Cardiac muscle cell (in vitro differentiated cells and primary cell): Measurements from ENCODE around the gene MAPK8IP3. TPM values are rescaled to one million over a fixed set of nuclear protein-coding genes. Genes with fewer than 3 reads are reported as not detected.

Experiments used
- DNase-seq, 2 donors: peaks; one replicate each; pipeline versions ENCODE4 v3.0.0 to v3.0.0-alpha.2; 2010 to 2017; ENCODE audit warnings: low read depth in 1 of 2, low spot score in 1 of 2
- H3K27ac ChIP-seq: fragments of 200-600 bp; sonication (generic); 2 replicates; pipeline ENCODE4 v1.5.1; 2016
- H3K27me3 ChIP-seq: fragments of 200-600 bp; sonication (generic); 2 replicates; pipeline ENCODE4 v1.6.0; 2016; ENCODE audit warnings: control low read depth
- H3K36me3 ChIP-seq: fragments of 200-600 bp; sonication (generic); 2 replicates; pipeline ENCODE4 v1.5.1; 2016; ENCODE audit warnings: control low read depth
- H3K4me1 ChIP-seq: fragments of 200-600 bp; sonication (generic); 2 replicates; pipeline ENCODE4 v1.8.1; 2017; ENCODE audit warnings: low read depth, mild to moderate bottlenecking, mixed run types
- H3K4me3 ChIP-seq: fragments of 200-600 bp; sonication (generic); 2 replicates; pipeline ENCODE4 v1.5.1; 2016; ENCODE audit warnings: mild to moderate bottlenecking
- H3K9me3 ChIP-seq: fragments of 200-600 bp; sonication (generic); 2 replicates; pipeline ENCODE4 v1.5.1; 2017; ENCODE audit warnings: low read depth, mild to moderate bottlenecking, control low read depth
- polyA plus RNA-seq: library from polyadenylated mRNA; unstranded; fragments of >200 nt; fragmentation: Nextera tagmentation; extraction: Ambion mirVana; gene quantifications from 2 replicates; pipeline ENCODE4 v1.2.1, GENCODE V29; 2016
- total RNA-seq: library from RNA; depleted of rRNA; stranded (reverse); fragments of >200 nt; gene quantifications from 2 replicates; pipeline ENCODE4 v1.2.3, GENCODE V29; 2016
- TF ChIP-seq, protein P1 (sequence below): IDR thresholded peaks from 2 replicates; pipeline ENCODE4 v1.5.1; 2012; ENCODE audit warnings: low read depth, mild to moderate bottlenecking, low read length

The MAPK8IP3 gene
- total and polyA plus RNA-seq, 2 experiments from 2014 or later, result 75.2 to 127 TPM

DNA sequence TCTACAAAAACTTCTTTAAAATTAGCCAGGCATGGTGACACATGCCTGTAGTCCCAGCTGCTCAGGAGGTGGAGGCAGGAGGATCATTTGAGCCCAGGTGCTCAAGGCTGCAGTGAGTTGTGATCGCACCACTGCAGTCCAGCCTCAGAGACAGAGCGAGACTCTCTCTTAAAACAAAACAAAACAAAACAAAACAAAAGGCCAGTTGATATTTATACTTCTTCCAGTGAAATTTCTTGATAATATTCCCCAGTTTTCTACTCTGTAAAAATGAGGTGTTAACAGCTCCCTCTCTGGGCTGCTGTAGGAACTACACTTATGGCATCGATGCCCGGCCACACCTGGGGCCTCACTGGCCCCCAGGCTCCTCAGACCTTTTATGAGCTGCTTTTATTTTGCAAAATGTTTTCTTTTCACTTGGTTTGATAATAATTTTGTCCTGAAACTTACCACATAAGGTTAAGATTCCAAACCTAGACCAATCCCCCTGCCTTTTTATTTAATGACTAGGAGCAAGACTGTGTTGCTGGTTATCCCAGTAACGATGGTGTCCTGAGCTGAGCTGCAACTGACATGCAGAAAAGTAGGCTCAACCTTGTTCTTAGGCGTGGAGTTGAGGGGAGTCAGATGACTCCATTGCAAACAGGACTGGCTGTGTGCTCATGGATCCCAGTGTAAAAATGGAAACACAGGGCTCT, 17.6 kb downstream of the MAPK8IP3 start:
- H3K27ac ChIP-seq, result peak overlapping the region; percentile 41
- DNase-seq, result peak; percentile 47 to 51
- no peaks in the 10 kb centered on the region for H3K27me3 ChIP-seq
- H3K4me3 ChIP-seq, result no peak overlapping the region
- TF ChIP-seq, protein P1, sequence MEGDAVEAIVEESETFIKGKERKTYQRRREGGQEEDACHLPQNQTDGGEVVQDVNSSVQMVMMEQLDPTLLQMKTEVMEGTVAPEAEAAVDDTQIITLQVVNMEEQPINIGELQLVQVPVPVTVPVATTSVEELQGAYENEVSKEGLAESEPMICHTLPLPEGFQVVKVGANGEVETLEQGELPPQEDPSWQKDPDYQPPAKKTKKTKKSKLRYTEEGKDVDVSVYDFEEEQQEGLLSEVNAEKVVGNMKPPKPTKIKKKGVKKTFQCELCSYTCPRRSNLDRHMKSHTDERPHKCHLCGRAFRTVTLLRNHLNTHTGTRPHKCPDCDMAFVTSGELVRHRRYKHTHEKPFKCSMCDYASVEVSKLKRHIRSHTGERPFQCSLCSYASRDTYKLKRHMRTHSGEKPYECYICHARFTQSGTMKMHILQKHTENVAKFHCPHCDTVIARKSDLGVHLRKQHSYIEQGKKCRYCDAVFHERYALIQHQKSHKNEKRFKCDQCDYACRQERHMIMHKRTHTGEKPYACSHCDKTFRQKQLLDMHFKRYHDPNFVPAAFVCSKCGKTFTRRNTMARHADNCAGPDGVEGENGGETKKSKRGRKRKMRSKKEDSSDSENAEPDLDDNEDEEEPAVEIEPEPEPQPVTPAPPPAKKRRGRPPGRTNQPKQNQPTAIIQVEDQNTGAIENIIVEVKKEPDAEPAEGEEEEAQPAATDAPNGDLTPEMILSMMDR, result peak; percentile 81
- peaks cover 6% of the 10 kb centered on the region for H3K36me3 ChIP-seq
- no peaks in the 10 kb centered on the region for H3K9me3 ChIP-seq
- H3K4me1 ChIP-seq, result no peaks in the 10 kb centered on the region

DNA sequence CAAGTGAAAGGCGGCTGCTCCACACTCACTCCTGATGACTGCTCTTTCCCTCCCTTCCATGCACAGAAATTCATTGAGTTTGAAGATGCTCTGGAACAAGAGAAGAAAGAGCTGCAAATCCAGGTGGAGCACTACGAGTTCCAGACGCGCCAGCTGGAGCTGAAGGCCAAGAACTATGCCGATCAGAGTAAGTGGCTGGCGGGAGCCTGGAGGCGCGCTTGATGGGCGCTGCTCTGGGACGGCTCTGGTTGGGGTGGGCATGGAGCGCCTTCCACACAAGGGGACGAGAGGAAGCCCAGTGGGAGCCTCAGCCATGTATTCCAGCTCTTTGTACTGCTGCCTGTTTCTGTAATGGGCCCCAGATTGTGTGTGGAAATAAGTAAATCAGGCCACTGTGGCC, 18.5 kb downstream of the MAPK8IP3 start:
- Histone ChIP-seq H3K9me3 (no peaks in the 10 kb centered on the region), H3K27ac (no peak overlapping the region), H3K4me1 (no peaks in the 10 kb centered on the region), H3K27me3 (no peaks in the 10 kb centered on the region), H3K4me3 (no peak overlapping the region), H3K36me3 (peaks cover 10% of the 10 kb centered on the region)
- DNase-seq, result no peak
- TF ChIP-seq, protein P1, result no peak

- no peak for DNase-seq
- TF ChIP-seq, protein P1, result no peak
- Histone ChIP-seq H3K27me3 (no peaks in the 10 kb centered on the region), H3K27ac (no peak overlapping the region), H3K9me3 (no peaks in the 10 kb centered on the region), H3K4me1 (no peaks in the 10 kb centered on the region), H3K4me3 (no peak overlapping the region), H3K36me3 (peaks cover 10% of the 10 kb centered on the region)
Observed at GRCh38 chr16:1726661-1727502, 20.9 kb downstream of the MAPK8IP3 start.

GRCh38 chr16:1727651-1728624, 21.9 kb downstream of the MAPK8IP3 start:
- Histone ChIP-seq H3K4me1 (no peaks in the 10 kb centered on the region), H3K27me3 (no peaks in the 10 kb centered on the region), H3K4me3 (no peak overlapping the region), H3K9me3 (no peaks in the 10 kb centered on the region), H3K36me3 (peaks cover 10% of the 10 kb centered on the region), H3K27ac (no peak overlapping the region)
- no peak for DNase-seq
- TF ChIP-seq, protein P1, result no peak

- TF ChIP-seq, protein P1, result no peak
- no peak for DNase-seq
- no peak overlapping the region for H3K4me3 ChIP-seq
- H3K9me3 ChIP-seq, result no peaks in the 10 kb centered on the region
- no peaks in the 10 kb centered on the region for H3K4me1 ChIP-seq
- H3K27ac ChIP-seq, result no peak overlapping the region
- H3K36me3 ChIP-seq, result peaks cover 13% of the 10 kb centered on the region
- no peaks in the 10 kb centered on the region for H3K27me3 ChIP-seq
Observed at GRCh38 chr16:1729026-1729425, 23.0 kb downstream of the MAPK8IP3 start.
